SK-N-SH (cell line): ENCODE data around the gene CDK11B. TPM values are rescaled to one million over a fixed set of nuclear protein-coding genes. Genes with fewer than 3 reads are reported as not detected.
"Not testable (repeated sequence)": the region's sequence is repeated elsewhere in the genome, so short reads cannot be mapped to it uniquely, and the experiment has no call there.

Experiments used
- CTCF ChIA-PET: fragments of 300-600, 350-600 bp; formaldehyde crosslinking; extraction: SDS; loops from one replicate; lab custom pipeline; 2021; lab: Yijun Ruan, JAX
- POLR2A ChIA-PET: fragments of 350-600 bp; sonication (Branson Sonifier 250); formaldehyde crosslinking; extraction: SDS; loops from one replicate; lab custom pipeline; 2020; ENCODE audit warnings: antibody characterized with exemption, inconsistent platforms; lab: Yijun Ruan, JAX
- DNase-seq: peaks from one replicate; pipeline ENCODE4 v3.0.0; 2012
- H2AFZ ChIP-seq: fragments of 200-600 bp; sonication (generic); 2 replicates; pipeline ENCODE4 v1.8.1; 2016; ENCODE audit warnings: antibody characterized with exemption, mild to moderate bottlenecking, low read depth
- H3F3A ChIP-seq: fragments of 200-600 bp; sonication (generic); replicated peaks from 2 replicates; pipeline ENCODE3; 2016; ENCODE audit warnings: antibody characterized with exemption, mild to moderate bottlenecking; ENCODE audit not compliant: insufficient read depth
- H3K27ac ChIP-seq, 2 experiments: fragments of 200-500 bp in 1 of 2; fragments of 200-600 bp in 1 of 2; sonication (Bioruptor generic) in 1 of 2; sonication (generic), shearing (Covaris generic) in 1 of 2; 2 replicates each; pipeline versions ENCODE4 v1.5.1 to v1.6.1; 2014 to 2016; ENCODE audit warnings: low read depth in 2 of 2, inconsistent platforms in 1 of 2, low read length in 1 of 2, mild to moderate bottlenecking in 1 of 2, mixed read lengths in 1 of 2
- H3K27me3 ChIP-seq: fragments of 200-600 bp; sonication (generic), shearing (Covaris generic); 2 replicates; pipeline ENCODE4 v1.6.1; 2016; ENCODE audit warnings: mixed run types; ENCODE audit not compliant: insufficient read depth
- H3K36me3 ChIP-seq, 2 experiments: fragments of 200-500 bp in 1 of 2; fragments of 200-600 bp in 1 of 2; sonication (Bioruptor generic) in 1 of 2; sonication (generic) in 1 of 2; replicated peaks in 1 of 2; 2 replicates each; pipeline versions ENCODE3 to v1.5.1; 2014 to 2016; ENCODE audit warnings: low read length in 1 of 2, mild to moderate bottlenecking in 1 of 2; ENCODE audit not compliant: insufficient read depth in 2 of 2, control insufficient read depth in 1 of 2
- H3K4me1 ChIP-seq, 2 experiments: fragments of 200-500 bp in 1 of 2; fragments of 200-600 bp in 1 of 2; sonication (Bioruptor generic) in 1 of 2; sonication (generic), shearing (Covaris generic) in 1 of 2; 2 replicates each; pipeline versions ENCODE4 v1.5.1 to v1.6.1; 2014 to 2016; ENCODE audit warnings: low read depth in 1 of 2, low read length in 1 of 2, mixed run types in 1 of 2; ENCODE audit not compliant: insufficient read depth in 2 of 2, control insufficient read depth in 1 of 2
- H3K4me2 ChIP-seq: fragments of 200-600 bp; sonication (generic), shearing (Covaris generic); 2 replicates; pipeline ENCODE4 v1.6.1; 2017; ENCODE audit warnings: mixed run types
- H3K4me3 ChIP-seq, 2 experiments: fragments of 200-500 bp in 1 of 2; fragments of 200-600 bp in 1 of 2; sonication (Bioruptor generic) in 1 of 2; sonication (generic), shearing (Covaris generic) in 1 of 2; 2 replicates each; pipeline versions ENCODE4 v1.5.1 to v1.8.1; 2014 to 2016; ENCODE audit warnings: low read depth in 2 of 2, inconsistent platforms in 1 of 2, low read length in 1 of 2, mild to moderate bottlenecking in 1 of 2, mixed read lengths in 1 of 2, moderate library complexity in 1 of 2
- H3K79me2 ChIP-seq: fragments of 200-600 bp; sonication (generic); 2 replicates; pipeline ENCODE4 v1.8.1; 2017; ENCODE audit warnings: mild to moderate bottlenecking; ENCODE audit not compliant: insufficient read depth
- H3K9ac ChIP-seq: fragments of 200-600 bp; sonication (generic); 2 replicates; pipeline ENCODE4 v1.6.1; 2017; ENCODE audit warnings: mixed run types
- H3K9me2 ChIP-seq: fragments of 200-600 bp; sonication (generic); 2 replicates; pipeline ENCODE4 v1.6.1; 2017; ENCODE audit warnings: mixed run types
- H3K9me3 ChIP-seq: fragments of 200-600 bp; sonication (generic); 2 replicates; pipeline ENCODE4 v1.6.1; 2017; ENCODE audit warnings: mixed run types, mild to moderate bottlenecking, moderate library complexity
- H4K20me1 ChIP-seq: fragments of 200-600 bp; sonication (generic); 2 replicates; pipeline ENCODE4 v1.6.1; 2017; ENCODE audit warnings: mild to moderate bottlenecking, mixed run types; ENCODE audit not compliant: insufficient read depth
- CTCF ChIP-seq: fragments of 200-600 bp; sonication (generic); IDR thresholded peaks from 2 replicates; pipeline ENCODE4 v1.6.1; 2017; ENCODE audit warnings: antibody characterized with exemption, mild to moderate bottlenecking, moderate library complexity
- ELF1 ChIP-seq: IDR thresholded peaks from 2 replicates; pipeline ENCODE4 v1.4.0; 2012
- GABPA ChIP-seq: IDR thresholded peaks from 2 replicates; pipeline ENCODE4 v1.4.0; 2012; ENCODE audit warnings: low read depth, mild to moderate bottlenecking
- MXI1 ChIP-seq: IDR thresholded peaks from 2 replicates; pipeline ENCODE4 v1.6.1; 2012; ENCODE audit warnings: mild to moderate bottlenecking, low read depth, low read length, improper control_type of control experiment
- NFIC ChIP-seq: IDR thresholded peaks from 2 replicates; pipeline ENCODE4 v1.4.0; 2012; ENCODE audit warnings: borderline replicate concordance
- NRF1 ChIP-seq: IDR thresholded peaks from 2 replicates; pipeline ENCODE4 v1.6.1; 2012; ENCODE audit warnings: low read depth, mild to moderate bottlenecking, low read length
- TAF1 ChIP-seq: IDR thresholded peaks from 2 replicates; pipeline ENCODE4 v1.6.1; 2012; ENCODE audit warnings: low read depth, mild to moderate bottlenecking, low read length, moderate library complexity, borderline replicate concordance
- WGBS: methylation state at CpG from one replicate; pipeline ENCODE4 v1.1.6; 2017; ENCODE audit warnings: low lambda C conversion rate; 5-methylcytosine and 5-hydroxymethylcytosine counted together
- polyA plus RNA-seq, 3 experiments: library from polyadenylated mRNA; depleted of rRNA; stranded (reverse); fragments of >200 nt; gene quantifications; 2 replicates each; pipeline ENCODE4 v1.2.3, GENCODE V29; 2012
- TF ChIP-seq, protein P1 (sequence below): IDR thresholded peaks from 2 replicates; pipeline ENCODE4 v1.4.0; 2012; ENCODE audit warnings: low read depth, borderline replicate concordance
- TF ChIP-seq, protein P2 (sequence below): IDR thresholded peaks from 2 replicates; pipeline ENCODE4 v1.4.0; 2012; ENCODE audit warnings: low read depth

CDK11B gene
- polyA plus RNA-seq (2012; rRNA removed) = 11.3 and 15.0 TPM in 2 replicates
- polyA plus RNA-seq (2012; cell fraction: cytosol; rRNA removed) = 13.7 and 15.0 TPM in 2 replicates
- polyA plus RNA-seq (2012; cell fraction: nucleus; rRNA removed) = 31.3 and 32.9 TPM in 2 replicates

DNA sequence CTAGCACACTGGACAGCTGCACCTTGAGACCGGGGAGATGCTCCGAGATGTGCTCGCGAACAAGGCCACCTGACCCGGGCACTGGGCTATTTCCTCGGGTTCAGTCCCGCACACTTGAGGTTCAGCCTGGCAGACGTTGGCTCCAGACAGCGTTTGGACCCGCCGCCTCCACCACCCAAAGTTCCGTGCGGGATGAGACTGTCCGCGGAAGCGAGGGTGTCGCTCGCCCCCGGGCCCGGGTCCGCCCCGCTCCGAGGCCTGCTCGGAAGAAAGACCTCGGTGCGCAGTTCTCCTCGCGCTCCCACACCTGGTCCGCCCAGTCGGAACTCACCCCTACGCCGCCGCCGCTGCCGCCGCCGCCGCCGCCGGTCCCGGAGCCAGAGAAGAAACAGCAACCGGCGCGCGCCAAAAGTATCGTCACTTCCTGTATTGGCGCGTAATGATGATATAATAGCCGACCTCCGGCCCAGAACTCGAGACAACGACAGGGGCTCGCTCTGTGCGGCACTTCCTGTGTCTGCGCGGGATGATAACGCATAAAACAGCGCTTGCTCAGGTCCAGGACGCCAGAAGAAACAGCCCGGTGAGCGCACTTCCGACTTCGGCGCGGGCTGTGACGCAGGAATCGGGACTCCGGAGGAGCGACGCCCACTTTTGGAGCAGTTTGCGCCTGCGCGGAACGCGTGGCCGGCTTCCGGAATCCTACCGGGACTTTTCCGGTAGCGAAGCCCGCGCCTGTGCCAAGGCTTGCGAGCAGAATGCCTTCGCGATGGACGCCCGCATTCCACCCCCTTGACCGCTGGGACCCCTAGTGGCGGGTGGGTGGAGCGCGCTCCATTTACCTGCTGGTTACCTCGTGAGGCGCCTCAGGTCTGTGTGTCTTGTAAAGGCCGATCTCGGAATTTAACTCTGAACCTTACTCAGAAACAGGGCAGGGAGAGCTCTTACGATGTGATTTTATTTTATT lies at the start of gene CDK11B:
Gene CDK11B, minus strand, starts transcription at position 422 of the 967 bp plus-strand sequence. CDS start 1,519 bp downstream, outside the sequence.
- whole genome bisulfite sequencing = 0% methylated on average over 10 of the region's 96 CpGs
- peaks cover 18 to 29% of the 10 kb centered on the region in 2 experiments for H3K36me3 ChIP-seq
- POLR2A ChIA-PET, H3K9me2 ChIP-seq, H3K4me1 ChIP-seq, H4K20me1 ChIP-seq, CTCF ChIA-PET, H3F3A ChIP-seq, H3K27me3 ChIP-seq, H3K9me3 ChIP-seq: not testable (repeated sequence)
- TF ChIP-seq, protein P1, sequence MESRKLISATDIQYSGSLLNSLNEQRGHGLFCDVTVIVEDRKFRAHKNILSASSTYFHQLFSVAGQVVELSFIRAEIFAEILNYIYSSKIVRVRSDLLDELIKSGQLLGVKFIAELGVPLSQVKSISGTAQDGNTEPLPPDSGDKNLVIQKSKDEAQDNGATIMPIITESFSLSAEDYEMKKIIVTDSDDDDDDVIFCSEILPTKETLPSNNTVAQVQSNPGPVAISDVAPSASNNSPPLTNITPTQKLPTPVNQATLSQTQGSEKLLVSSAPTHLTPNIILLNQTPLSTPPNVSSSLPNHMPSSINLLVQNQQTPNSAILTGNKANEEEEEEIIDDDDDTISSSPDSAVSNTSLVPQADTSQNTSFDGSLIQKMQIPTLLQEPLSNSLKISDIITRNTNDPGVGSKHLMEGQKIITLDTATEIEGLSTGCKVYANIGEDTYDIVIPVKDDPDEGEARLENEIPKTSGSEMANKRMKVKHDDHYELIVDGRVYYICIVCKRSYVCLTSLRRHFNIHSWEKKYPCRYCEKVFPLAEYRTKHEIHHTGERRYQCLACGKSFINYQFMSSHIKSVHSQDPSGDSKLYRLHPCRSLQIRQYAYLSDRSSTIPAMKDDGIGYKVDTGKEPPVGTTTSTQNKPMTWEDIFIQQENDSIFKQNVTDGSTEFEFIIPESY = peak; percentile 55; the same call in 1 of the 2 replicates
- TF ChIP-seq NRF1 (peak; percentile 32; the same call in 1 of the 2 replicates), GABPA (peak; percentile 81), TAF1 (0 out of 2 replicates have a peak, but pooled peaks have one; percentile 36), NFIC (0 out of 2 replicates have a peak, but pooled peaks have one; percentile 4), MXI1 (peak; percentile 26; the same call in 1 of the 2 replicates), CTCF (peak; percentile 40), ELF1 (peak; percentile 90)
- TF ChIP-seq, protein P2, sequence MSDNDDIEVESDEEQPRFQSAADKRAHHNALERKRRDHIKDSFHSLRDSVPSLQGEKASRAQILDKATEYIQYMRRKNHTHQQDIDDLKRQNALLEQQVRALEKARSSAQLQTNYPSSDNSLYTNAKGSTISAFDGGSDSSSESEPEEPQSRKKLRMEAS = 0 out of 2 replicates have a peak, but pooled peaks have one; percentile 13
- H3K27ac ChIP-seq = peak within 1 kb of the TSS; percentile 99
- H3K4me2 ChIP-seq = peak within 1 kb of the TSS; percentile 47; the same call in 1 of the 2 replicates
- DNase-seq = peak; percentile 91
- H3K9ac ChIP-seq = peak within 1 kb of the TSS; percentile 85
- H3K79me2 ChIP-seq = peaks cover 34% of the 10 kb centered on the region
- peak within 1 kb of the TSS; percentile 64 to 73 for H3K4me3 ChIP-seq
- H2AFZ ChIP-seq = peak within 1 kb of the TSS; percentile 70

GRCh38 chr1:1707897-1708296 lies 49.1 kb upstream of the CDK11B start:
- H3K9me2 ChIP-seq, H3F3A ChIP-seq, H2AFZ ChIP-seq, H3K27ac ChIP-seq, H3K79me2 ChIP-seq, DNase-seq, H3K4me2 ChIP-seq, H3K27me3 ChIP-seq, H4K20me1 ChIP-seq, H3K36me3 ChIP-seq, H3K9me3 ChIP-seq, H3K9ac ChIP-seq, POLR2A ChIA-PET, CTCF ChIA-PET, H3K4me3 ChIP-seq, H3K4me1 ChIP-seq: not testable (repeated sequence)
- WGBS = no CpG with 5 or more reads among the region's 20 CpGs

DNA sequence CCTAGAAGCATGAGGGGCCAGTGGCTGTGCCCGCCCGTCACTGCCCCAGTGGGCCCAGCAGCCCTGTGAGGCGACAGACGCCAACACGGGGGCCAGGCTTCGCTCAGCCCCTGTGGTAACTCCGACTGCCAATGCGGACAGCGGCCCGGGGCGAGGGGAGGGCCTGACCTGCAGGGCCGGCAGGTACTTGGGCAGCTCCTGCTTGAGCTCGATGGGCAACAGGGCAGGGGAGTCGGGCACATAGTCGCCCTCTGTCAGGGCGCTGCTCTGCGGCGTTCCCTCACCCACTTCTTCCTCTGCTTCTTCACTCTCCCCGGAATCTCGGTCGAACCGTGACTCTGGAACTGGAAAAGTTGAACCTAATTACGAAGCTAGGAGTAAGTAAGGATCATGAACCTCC lies 48.4 kb upstream of the CDK11B start:
- H3K27ac ChIP-seq, H3K36me3 ChIP-seq, H3K4me3 ChIP-seq, H3F3A ChIP-seq, H2AFZ ChIP-seq, POLR2A ChIA-PET, H4K20me1 ChIP-seq, H3K4me1 ChIP-seq, DNase-seq, H3K9ac ChIP-seq, H3K9me3 ChIP-seq, CTCF ChIA-PET, H3K4me2 ChIP-seq, H3K9me2 ChIP-seq, H3K27me3 ChIP-seq, H3K79me2 ChIP-seq: not testable (repeated sequence)
- no CpG with 5 or more reads among the region's 23 CpGs for WGBS

DNA sequence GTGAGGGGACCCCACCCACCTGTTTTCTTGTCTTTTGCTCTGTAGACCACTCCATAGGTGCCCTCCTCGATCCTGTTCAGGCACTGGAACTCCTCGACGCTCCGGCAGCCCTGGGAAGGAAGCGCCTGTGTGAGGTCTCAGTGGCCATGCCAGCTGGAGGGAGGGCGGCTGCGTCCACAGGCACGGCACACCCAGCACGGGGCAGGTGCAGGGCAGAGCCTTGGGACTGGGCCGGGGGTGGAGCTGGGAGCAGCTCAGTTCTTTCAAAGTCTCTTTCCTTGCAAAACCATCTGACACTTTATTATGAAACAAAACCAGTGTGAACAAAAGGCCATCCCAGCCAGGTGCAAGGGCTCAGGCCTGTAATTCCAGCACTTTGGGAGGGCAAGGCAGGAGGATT lies 46.8 kb upstream of the CDK11B start:
- H3K4me2 ChIP-seq, H3K36me3 ChIP-seq, H2AFZ ChIP-seq, H3K9ac ChIP-seq, CTCF ChIA-PET, POLR2A ChIA-PET, H3K4me3 ChIP-seq, H3K79me2 ChIP-seq, H3K4me1 ChIP-seq, H3F3A ChIP-seq, DNase-seq, H3K27ac ChIP-seq, H3K9me2 ChIP-seq, H3K27me3 ChIP-seq, H4K20me1 ChIP-seq, H3K9me3 ChIP-seq: not testable (repeated sequence)
- no CpG with 5 or more reads among the region's 10 CpGs for WGBS
